NCI-H2029 treated with DMSO at 0.1 percent for 48 hours (cell line): ENCODE results near the gene ACAD10.
A peak's percentile ranks its signal among the peaks of the same experiment; 100 is the strongest.
"Not testable (repeated sequence)": the region's sequence is repeated elsewhere in the genome, so short reads cannot be mapped to it uniquely, and the experiment has no call there.

Experiments
- DNase-seq: peaks from one replicate; lab custom pipeline; 2025; lab: John Stamatoyannopoulos, UW

ACAD10 gene

DNA sequence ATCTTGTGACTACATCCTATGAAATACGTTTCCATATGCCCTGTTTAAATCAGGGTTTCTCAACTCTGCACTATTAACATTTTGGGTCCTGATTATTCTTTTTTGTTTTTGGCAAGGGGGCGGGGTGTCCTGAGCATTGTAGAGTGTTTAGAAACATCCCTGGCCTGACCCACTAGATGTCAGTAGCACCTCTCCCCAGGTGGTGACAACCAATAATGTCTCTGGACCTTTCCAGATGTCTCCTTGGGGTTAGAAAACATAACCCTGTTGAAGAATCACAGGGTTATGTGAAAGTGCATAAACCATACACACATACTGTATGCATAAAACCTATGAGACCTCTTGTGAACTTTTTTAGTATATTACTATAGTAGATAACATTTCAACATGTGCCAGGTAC, 1.4 kb downstream of the ACAD10 start:
- no peak for DNase-seq

GRCh38 chr12:111687952-111688351, 2.1 kb downstream of the ACAD10 start:
- DNase-seq = no peak

DNA sequence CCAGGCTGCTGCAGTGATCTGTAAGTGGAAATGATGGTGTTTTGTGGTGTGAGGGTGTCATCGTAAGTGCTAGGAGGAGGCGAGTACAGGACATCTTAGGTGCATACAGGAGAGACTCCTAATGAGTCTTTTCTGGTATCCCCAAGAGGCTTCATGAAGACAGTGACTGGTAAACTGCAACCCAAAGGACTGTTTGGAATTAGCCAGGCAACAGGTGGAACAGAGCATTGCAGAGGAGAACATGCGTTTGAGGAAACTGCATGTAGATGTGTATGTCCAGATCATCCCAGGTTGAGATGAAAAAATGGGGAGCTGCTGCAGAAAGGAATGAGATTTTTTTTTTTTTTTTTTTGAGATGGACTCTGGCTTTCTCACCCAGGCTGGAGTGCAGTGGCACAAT, 5.4 kb downstream of the ACAD10 start:
- no peak for DNase-seq

- no peak for DNase-seq
Observed at GRCh38 chr12:111692575-111693210, 6.8 kb downstream of the ACAD10 start.

DNA sequence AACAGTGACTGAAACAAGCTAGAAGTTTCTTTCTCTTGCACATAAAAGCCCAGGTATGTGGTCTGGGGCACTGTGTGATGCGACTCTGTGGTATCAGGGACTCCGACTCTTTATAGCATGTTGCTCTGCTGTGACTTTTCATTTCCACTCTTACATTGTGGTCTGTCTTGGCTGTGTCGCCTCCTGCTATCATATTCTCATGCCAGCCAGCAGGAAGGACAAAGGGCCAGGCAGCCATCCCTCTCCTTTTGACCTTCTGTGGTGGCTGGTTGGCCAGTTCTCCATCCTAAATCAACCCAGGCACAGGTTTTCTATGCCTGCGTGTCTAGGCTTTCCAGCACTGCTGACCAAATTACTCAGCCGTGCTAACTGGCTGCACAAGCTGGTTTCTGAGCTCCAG, 8.0 kb downstream of the ACAD10 start:
- no peak for DNase-seq

GRCh38 chr12:111699962-111700361, 14.1 kb downstream of the ACAD10 start:
- DNase-seq = no peak

DNA sequence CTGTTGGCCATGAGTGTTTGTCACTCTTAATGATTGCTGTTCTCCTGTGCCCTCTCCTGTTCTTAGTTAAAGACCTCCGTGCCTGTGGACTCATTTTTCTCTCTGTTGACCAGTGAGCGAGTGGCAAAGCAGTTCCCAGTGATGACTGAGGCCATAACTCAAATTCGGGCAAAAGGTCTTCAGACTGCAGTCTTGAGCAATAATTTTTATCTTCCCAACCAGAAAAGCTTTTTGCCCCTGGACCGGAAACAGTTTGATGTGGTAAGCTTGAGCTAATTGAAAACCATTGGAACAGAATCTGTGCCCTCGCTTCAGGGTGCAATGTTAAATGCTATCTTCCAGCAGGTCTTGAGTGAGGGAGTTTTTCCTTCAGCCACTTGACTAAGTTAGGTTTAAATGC, 19.8 kb downstream of the ACAD10 start:
- DNase-seq = no peak

- DNase-seq = no peak
Observed at GRCh38 chr12:111706145-111706544, 20.3 kb downstream of the ACAD10 start.

DNA sequence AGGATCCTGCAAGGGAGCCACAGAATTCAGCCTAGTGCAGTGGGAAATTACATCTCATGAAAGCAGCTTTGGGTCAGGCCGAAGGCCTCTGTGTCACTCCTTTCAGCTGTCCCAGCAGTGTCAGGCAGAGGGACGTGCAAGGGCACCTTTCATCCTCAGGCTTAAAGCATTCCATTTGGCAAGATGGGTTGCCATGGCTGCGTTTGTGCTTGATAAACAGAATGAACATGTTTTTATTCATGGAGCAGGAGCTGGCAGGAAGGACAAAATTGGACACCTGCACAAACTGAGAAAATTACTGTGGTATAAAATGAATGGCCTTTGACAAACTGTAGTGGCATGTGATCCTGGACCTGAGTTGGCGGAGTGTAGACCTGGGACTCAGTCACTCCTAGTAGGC, 29.4 kb downstream of the ACAD10 start:
- peak; percentile 72 for DNase-seq

GRCh38 chr12:111719316-111719715, 33.5 kb downstream of the ACAD10 start:
- not testable (repeated sequence) for DNase-seq

DNA sequence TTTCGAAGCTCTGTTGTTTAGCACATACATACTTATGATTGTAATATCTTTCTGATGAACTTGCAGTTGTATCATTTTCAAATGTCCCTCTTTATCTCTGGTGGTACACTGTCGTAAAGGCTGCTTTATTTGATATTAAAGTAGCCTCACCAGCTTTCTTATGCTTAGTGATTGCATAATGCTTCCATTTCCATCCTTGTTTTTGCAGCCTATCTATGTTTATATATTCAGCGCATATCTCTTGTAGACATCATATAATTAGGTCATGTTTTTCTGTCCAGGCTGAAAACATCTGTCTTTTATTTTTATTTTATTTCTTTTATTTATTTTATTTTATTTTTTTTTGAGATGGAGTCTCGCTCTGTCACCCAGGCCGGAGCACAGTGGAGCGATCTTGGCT, 34.6 kb downstream of the ACAD10 start:
- no peak for DNase-seq

GRCh38 chr12:111723646-111724360, 38.0 kb downstream of the ACAD10 start:
- not testable (repeated sequence) for DNase-seq

GRCh38 chr12:111728795-111729194, 42.9 kb downstream of the ACAD10 start:
- DNase-seq = no peak

DNA sequence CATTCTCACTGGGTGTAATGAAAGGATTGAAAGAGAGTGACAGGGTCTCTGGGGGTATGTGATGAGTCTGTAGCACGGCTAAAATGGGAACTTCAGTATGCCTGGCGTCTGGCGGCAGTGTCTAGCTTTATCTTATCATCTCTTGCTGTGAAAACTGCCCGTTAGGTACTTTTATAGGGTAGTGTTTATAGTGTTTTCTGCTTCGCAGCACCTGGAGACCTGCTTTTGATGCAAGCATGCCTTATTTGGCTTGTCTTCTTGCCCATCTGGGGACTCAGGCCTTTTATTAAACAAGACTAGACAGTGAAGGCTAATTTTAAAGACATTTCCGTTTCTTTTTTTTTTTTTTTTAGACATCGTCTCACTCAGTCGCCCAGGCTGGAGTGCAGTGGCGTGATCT, 44.6 kb downstream of the ACAD10 start:
- no peak for DNase-seq

- DNase-seq = no peak
Observed at GRCh38 chr12:111732786-111733185, 46.9 kb downstream of the ACAD10 start.

DNA sequence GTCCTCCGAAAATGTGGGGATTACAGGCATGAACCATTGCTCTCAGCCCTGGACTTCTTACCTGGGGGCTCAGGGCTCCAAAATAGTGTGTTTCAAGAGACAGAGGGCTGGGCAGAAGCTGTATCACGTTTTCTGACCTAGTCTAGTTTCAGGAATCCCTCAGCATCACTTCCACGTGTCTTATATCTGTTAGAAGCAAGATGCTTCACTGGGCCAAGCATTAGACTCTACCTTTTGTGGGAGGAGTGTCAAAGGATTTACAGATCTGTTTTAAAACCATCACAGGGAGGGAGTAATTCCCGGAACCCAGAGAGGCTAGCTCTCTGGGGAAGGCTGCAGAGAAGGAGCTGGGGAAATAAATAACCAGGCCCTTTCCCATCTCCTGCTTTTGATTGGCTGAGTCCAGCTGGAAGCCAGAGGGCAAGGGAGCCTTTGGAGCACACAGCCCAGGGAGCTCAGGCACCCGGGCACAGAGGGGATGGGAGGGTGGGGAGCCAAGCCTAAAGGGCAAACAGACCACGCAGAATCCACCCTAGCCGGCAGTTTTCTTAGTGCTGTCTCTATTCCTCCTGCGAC, 47.6 kb downstream of the ACAD10 start:
- no peak for DNase-seq

DNA sequence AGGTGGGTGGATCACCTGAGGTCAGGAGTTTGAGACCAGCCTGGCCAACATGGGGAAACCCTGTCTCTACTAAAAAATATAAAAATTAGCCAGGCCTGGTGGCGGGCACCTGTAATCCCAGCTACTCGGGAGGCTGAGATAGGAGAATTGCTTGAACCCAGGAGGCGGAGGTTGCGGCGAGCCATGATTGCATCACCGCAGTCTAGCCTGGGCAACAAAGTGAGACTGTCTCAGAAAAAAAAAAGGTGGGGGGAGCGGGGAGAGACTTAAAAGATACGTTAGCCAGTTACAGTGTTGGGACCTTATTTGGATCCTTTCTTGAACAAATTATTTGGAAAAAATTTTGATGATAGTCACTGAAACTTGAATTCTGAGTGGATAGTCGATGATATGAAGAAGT, 53.7 kb downstream of the ACAD10 start:
- not testable (repeated sequence) for DNase-seq

DNA sequence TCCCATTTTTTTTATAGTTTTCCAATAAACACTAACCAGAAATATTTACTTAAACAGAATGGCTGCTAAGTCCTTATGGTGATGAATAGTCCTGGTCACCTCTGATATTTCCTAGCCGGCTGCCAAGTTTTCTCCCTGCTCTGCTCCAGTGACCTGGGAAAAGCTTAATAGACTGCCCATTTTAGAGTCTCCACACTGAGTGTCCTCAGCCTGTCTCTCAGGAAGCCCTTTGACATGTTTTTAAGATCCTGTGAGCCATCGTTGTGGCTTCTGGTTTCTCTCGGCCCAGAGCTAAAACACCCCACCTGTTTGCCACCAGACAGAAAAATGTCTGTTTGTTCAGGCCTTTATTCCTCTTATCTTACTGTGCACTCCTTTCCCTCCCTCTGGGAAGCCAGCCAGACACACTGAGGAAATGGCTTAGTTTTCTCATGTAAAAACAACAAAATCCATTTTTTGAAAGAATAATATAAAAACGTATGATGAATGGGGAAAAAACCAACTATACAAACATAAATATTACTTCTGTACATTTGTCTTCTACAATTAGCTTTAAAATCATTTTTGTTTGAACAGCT, 55.5 kb downstream of the ACAD10 start:
- DNase-seq = peak; percentile 86

- DNase-seq = no peak
Observed at GRCh38 chr12:111745211-111745610, 59.4 kb downstream of the ACAD10 start.

GRCh38 chr12:111747333-111747732, 61.5 kb downstream of the ACAD10 start:
- DNase-seq = no peak

DNA sequence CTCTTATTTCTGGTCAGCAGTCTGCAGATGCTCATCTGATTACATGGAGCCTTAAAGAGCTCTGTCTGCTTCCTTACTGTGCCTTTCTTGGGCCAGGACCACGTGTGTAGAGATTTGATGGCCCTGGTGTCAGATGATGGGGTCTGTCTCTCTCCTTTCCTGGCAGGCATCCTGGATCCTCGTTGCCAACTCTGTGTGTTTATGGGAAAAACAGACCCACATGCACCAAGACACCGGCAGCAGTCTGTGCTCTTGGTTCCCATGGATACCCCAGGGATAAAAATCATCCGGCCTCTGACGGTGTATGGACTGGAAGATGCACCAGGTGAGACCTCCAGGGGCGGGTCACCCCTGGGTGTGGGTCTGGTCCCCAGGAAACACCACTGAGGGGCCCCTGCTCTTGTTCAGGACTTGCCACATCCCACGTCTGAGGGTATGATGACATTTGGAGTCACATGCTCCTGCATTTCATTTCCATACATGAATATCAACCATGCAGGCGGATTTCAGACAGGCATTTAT, 62.4 kb downstream of the ACAD10 start:
- no peak for DNase-seq

DNA sequence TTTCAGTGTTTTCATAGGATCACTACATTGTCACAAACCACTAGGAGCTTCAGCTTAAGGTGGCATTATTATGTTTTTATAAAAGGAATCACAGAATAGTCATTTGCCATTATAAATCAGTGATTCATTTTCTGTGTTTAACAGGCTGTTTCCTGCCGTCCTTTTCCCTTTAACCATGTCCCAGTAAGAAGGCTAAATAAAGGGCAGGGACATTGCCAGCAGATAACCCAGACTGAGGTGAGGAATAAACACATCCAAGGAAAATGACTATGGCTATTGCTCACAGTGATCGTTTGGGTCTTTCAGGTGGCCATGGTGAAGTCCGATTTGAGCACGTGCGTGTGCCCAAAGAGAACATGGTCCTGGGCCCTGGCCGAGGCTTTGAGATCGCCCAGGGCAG, 63.0 kb downstream of the ACAD10 start:
- DNase-seq = no peak

GRCh38 chr12:111749391-111749790, 63.5 kb downstream of the ACAD10 start:
- DNase-seq = no peak
